Fibroblast of lung (primary cell): ENCODE measurements around the gene SLIT3. TPM values are rescaled to one million over a fixed set of nuclear protein-coding genes. Genes with fewer than 3 reads are reported as not detected.

Experiments used
- DNase-seq, 2 donors: peaks; one replicate each; pipeline versions ENCODE4 v3.0.0 to v3.0.0-alpha.2; 2010; ENCODE audit warnings: low read depth in 2 of 2
- H2AFZ ChIP-seq: 2 replicates; pipeline ENCODE4 v1.5.1; 2012; ENCODE audit warnings: low read length, control low read depth, inconsistent platforms
- H3K27ac ChIP-seq: 2 replicates; pipeline ENCODE4 v1.5.1; 2011; ENCODE audit warnings: low read length, control low read depth; ENCODE audit not compliant: insufficient read depth
- H3K27me3 ChIP-seq: 2 replicates; pipeline ENCODE4 v1.5.1; 2011; ENCODE audit warnings: mild to moderate bottlenecking, low read length; ENCODE audit not compliant: control insufficient read depth, insufficient read depth
- H3K36me3 ChIP-seq: 2 replicates; pipeline ENCODE4 v1.5.1; 2011; ENCODE audit warnings: low read length; ENCODE audit not compliant: control insufficient read depth, insufficient read depth
- H3K4me1 ChIP-seq: 2 replicates; pipeline ENCODE4 v1.5.1; 2011; ENCODE audit warnings: low read length; ENCODE audit not compliant: control insufficient read depth, insufficient read depth; ENCODE audit errors: extremely low read depth
- H3K4me2 ChIP-seq: 2 replicates; pipeline ENCODE4 v1.5.1; 2011; ENCODE audit warnings: low read length, control low read depth; ENCODE audit not compliant: insufficient read depth; ENCODE audit errors: extremely low read depth
- H3K4me3 ChIP-seq, 4 experiments: fragments of 200-600 bp in 1 of 4; sonication (generic) in 1 of 4; replicated peaks in 1 of 4; 2 replicates each; pipeline ENCODE4 v1.5.1; 2011 to 2016; ENCODE audit warnings: low read length in 4 of 4, low read depth in 3 of 4, mild to moderate bottlenecking in 3 of 4, control low read depth in 2 of 4, inconsistent platforms in 1 of 4, mixed read lengths in 1 of 4; ENCODE audit not compliant: insufficient read depth in 1 of 4; ENCODE audit errors: control extremely low read depth in 1 of 4
- H3K79me2 ChIP-seq: 2 replicates; pipeline ENCODE4 v1.5.1; 2012; ENCODE audit warnings: mild to moderate bottlenecking, low read length, inconsistent platforms; ENCODE audit not compliant: control insufficient read depth, insufficient read depth
- H3K9ac ChIP-seq: 2 replicates; pipeline ENCODE4 v1.5.1; 2011; ENCODE audit warnings: mild to moderate bottlenecking, low read length, control low read depth; ENCODE audit not compliant: insufficient read depth
- H3K9me3 ChIP-seq: 2 replicates; pipeline ENCODE4 v1.5.1; 2012; ENCODE audit warnings: low read depth, low read length; ENCODE audit not compliant: control insufficient read depth, insufficient read depth
- H4K20me1 ChIP-seq: 2 replicates; pipeline ENCODE4 v1.5.1; 2011; ENCODE audit warnings: low read length; ENCODE audit not compliant: control insufficient read depth, insufficient read depth; ENCODE audit errors: extremely low read depth
- EZH2 ChIP-seq: IDR thresholded peaks from 2 replicates; pipeline ENCODE4 v1.5.1; 2012; ENCODE audit warnings: low read length, control low read depth, mild to moderate bottlenecking; ENCODE audit errors: missing control alignments
- polyA plus RNA-seq, 2 donors: library from polyadenylated mRNA; depleted of rRNA in 1 of 2; stranded (reverse) in 1 of 2; unstranded in 1 of 2; fragments of >200 nt; gene quantifications; 2 replicates each; pipeline ENCODE4 v1.2.1, GENCODE V29; 2011 to 2012; ENCODE audit warnings: missing spikeins in 1 of 2
- total RNA-seq: library from RNA; depleted of rRNA; stranded (reverse); fragments of >200 nt; gene quantifications from 2 replicates; pipeline ENCODE4 v1.2.1, GENCODE V29; 2014
- TF ChIP-seq, protein P1 (sequence below), 2 donors: IDR thresholded peaks in 1 of 2; conservative IDR thresholded peaks in 1 of 2; 1 replicate in 1 of 2; 2 replicates in 1 of 2; pipeline ENCODE4 v1.5.1; 2011 to 2012; ENCODE audit warnings: low read length in 2 of 2, control low read depth in 1 of 2, inconsistent platforms in 1 of 2, low read depth in 1 of 2, mild to moderate bottlenecking in 1 of 2

The SLIT3 gene
- total and polyA plus RNA-seq, 2 donors (not counting 1 experiment from before 2014, with no cell fraction given) = 1.6 to 4.6 TPM

DNA sequence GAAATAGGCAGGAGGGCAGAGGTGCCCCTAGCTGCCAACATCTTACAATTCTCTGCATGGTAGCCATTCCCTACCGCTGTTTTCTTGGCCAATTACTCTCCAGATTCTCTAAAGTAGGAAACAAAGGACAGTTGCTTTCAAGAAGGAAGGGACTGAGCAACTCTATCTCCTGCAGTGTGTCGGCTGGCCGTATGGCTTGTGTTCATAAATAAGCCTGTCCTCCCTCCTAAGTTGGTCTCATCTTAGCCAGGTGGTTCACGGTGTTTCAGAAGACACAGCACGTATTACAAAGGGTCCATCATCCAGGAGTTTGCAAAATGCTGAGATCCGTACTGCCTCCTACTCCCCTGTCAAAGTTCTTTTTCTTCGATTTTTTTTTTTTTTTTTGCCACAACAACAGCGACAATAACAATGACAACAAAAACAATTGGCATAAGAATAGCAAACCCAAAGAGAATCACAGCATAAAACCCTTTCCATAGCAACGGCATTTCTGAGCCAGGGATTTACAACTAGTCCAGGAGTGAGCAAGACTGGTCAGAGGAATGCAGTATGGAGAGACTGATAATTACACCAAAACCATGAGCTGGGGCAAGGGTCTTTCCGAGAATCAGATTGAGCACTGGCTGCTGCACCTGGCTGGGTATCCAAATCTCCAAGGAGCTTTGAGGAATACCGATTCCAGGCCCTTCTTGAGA lies 212.8 kb downstream of the SLIT3 start:
- TF ChIP-seq, protein P1, sequence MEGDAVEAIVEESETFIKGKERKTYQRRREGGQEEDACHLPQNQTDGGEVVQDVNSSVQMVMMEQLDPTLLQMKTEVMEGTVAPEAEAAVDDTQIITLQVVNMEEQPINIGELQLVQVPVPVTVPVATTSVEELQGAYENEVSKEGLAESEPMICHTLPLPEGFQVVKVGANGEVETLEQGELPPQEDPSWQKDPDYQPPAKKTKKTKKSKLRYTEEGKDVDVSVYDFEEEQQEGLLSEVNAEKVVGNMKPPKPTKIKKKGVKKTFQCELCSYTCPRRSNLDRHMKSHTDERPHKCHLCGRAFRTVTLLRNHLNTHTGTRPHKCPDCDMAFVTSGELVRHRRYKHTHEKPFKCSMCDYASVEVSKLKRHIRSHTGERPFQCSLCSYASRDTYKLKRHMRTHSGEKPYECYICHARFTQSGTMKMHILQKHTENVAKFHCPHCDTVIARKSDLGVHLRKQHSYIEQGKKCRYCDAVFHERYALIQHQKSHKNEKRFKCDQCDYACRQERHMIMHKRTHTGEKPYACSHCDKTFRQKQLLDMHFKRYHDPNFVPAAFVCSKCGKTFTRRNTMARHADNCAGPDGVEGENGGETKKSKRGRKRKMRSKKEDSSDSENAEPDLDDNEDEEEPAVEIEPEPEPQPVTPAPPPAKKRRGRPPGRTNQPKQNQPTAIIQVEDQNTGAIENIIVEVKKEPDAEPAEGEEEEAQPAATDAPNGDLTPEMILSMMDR (conservative IDR thresholded peaks at IDR 0.05 in 1 of 2, IDR thresholded peaks at IDR 0.05 in 1 of 2; ENCODE audit: low read depth in 1 of 2, low read length in 2 of 2) = no peak
- TF ChIP-seq EZH2 = no peak
- H3K4me3 ChIP-seq = no peak overlapping the region

DNA sequence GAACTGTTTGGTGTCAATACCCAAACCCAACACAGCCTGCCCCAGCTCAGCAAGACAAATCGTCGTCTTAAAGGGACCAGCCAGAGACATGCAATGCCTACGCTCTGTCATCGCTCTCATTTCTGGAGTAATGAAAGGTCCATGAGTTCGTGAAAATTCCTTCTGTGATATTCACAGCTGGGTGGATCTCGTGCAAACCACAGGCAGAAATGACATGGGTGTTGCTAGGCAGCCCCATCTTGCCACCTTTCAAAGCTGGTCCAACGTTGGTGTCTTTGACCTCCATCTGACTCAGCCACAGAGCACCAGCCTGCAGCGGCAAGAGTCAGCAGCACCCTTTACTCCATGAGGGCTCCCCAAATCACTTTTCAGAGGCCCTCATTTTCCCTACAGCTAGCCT lies 215.3 kb downstream of the SLIT3 start:
- Histone ChIP-seq H3K36me3 (no peaks in the 10 kb centered on the region), H3K9ac (no peak overlapping the region), H3K4me1 (no peaks in the 10 kb centered on the region), H2AFZ (no peak overlapping the region), H3K79me2 (no peaks in the 10 kb centered on the region), H3K4me3 (no peak overlapping the region), H3K27me3 (no peaks in the 10 kb centered on the region), H3K27ac (no peak overlapping the region), H4K20me1 (no peaks in the 10 kb centered on the region), H3K4me2 (no peak overlapping the region), H3K9me3 (no peaks in the 10 kb centered on the region)
- TF ChIP-seq, protein P1 (conservative IDR thresholded peaks at IDR 0.05 in 1 of 2, IDR thresholded peaks at IDR 0.05 in 1 of 2; ENCODE audit: low read depth in 1 of 2, low read length in 2 of 2) = no peak
- no peak for TF ChIP-seq EZH2
- DNase-seq = peak in 1 of 2 donors; percentile 30

More for the DNA sequence above, 212.8 kb downstream of the SLIT3 start:
- H3K9ac ChIP-seq = no peak overlapping the region
- H3K27me3 ChIP-seq = no peaks in the 10 kb centered on the region
- DNase-seq = no peak
- no peaks in the 10 kb centered on the region for H3K36me3 ChIP-seq
- no peaks in the 10 kb centered on the region for H3K4me1 ChIP-seq
- H3K9me3 ChIP-seq = no peaks in the 10 kb centered on the region
- H4K20me1 ChIP-seq = no peaks in the 10 kb centered on the region
- H2AFZ ChIP-seq = no peak overlapping the region
- H3K4me2 ChIP-seq = no peak overlapping the region
- no peak overlapping the region for H3K27ac ChIP-seq
- H3K79me2 ChIP-seq = no peaks in the 10 kb centered on the region

DNA sequence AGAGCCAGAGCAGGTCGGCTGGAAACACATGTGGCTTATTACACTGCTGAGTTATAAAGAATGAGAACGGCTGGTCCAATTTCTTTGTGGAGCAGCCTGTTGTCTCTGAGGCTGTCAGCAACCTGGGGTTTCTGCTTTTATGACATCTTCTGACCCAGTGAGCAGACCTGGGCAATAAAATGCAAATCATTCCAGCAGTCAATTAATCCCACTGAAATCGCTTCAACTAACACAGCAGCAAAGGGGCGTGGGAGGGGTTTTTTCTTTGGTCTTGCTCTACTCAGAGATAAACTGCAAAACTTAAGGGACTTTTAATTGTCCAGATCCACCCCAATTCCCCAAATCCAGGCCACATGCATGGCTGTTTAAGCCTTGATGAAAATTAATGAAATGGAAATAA lies 215.7 kb downstream of the SLIT3 start:
- H3K9me3 ChIP-seq = no peaks in the 10 kb centered on the region
- no peaks in the 10 kb centered on the region for H3K4me1 ChIP-seq
- no peaks in the 10 kb centered on the region for H3K36me3 ChIP-seq
- H3K27me3 ChIP-seq = no peaks in the 10 kb centered on the region
- H2AFZ ChIP-seq = no peak overlapping the region
- H3K4me2 ChIP-seq = no peak overlapping the region
- TF ChIP-seq EZH2 = no peak
- TF ChIP-seq, protein P1 (conservative IDR thresholded peaks at IDR 0.05 in 1 of 2, IDR thresholded peaks at IDR 0.05 in 1 of 2; ENCODE audit: low read depth in 1 of 2, low read length in 2 of 2) = no peak
- no peak overlapping the region for H3K9ac ChIP-seq
- no peak for DNase-seq
- H3K79me2 ChIP-seq = no peaks in the 10 kb centered on the region
- H4K20me1 ChIP-seq = no peaks in the 10 kb centered on the region
- no peak overlapping the region for H3K4me3 ChIP-seq
- no peak overlapping the region for H3K27ac ChIP-seq
